ENCODE results near the gene IRAK1.

- TF ChIP-seq, protein P1, sequence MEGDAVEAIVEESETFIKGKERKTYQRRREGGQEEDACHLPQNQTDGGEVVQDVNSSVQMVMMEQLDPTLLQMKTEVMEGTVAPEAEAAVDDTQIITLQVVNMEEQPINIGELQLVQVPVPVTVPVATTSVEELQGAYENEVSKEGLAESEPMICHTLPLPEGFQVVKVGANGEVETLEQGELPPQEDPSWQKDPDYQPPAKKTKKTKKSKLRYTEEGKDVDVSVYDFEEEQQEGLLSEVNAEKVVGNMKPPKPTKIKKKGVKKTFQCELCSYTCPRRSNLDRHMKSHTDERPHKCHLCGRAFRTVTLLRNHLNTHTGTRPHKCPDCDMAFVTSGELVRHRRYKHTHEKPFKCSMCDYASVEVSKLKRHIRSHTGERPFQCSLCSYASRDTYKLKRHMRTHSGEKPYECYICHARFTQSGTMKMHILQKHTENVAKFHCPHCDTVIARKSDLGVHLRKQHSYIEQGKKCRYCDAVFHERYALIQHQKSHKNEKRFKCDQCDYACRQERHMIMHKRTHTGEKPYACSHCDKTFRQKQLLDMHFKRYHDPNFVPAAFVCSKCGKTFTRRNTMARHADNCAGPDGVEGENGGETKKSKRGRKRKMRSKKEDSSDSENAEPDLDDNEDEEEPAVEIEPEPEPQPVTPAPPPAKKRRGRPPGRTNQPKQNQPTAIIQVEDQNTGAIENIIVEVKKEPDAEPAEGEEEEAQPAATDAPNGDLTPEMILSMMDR (conservative IDR thresholded peaks at IDR 0.05; ENCODE audit: low read depth, low read length) = no peak
- no peak for TF ChIP-seq EZH2 (IDR thresholded peaks at IDR 0.05; ENCODE audit: borderline replicate concordance, low read depth, low read length, poor library complexity, severe bottlenecking)
Measured at GRCh38 chrX:154010330-154011087, 9.2 kb downstream of the IRAK1 start.
